Activated CD4-positive, CD25-positive, alpha-beta regulatory T cell (primary cell): ENCODE data around the gene CDK9.

Experiments used
- DNase-seq, 4 experiments: peaks; one replicate each; lab custom pipeline; 2025; lab: John Stamatoyannopoulos, UW

Gene CDK9

DNA sequence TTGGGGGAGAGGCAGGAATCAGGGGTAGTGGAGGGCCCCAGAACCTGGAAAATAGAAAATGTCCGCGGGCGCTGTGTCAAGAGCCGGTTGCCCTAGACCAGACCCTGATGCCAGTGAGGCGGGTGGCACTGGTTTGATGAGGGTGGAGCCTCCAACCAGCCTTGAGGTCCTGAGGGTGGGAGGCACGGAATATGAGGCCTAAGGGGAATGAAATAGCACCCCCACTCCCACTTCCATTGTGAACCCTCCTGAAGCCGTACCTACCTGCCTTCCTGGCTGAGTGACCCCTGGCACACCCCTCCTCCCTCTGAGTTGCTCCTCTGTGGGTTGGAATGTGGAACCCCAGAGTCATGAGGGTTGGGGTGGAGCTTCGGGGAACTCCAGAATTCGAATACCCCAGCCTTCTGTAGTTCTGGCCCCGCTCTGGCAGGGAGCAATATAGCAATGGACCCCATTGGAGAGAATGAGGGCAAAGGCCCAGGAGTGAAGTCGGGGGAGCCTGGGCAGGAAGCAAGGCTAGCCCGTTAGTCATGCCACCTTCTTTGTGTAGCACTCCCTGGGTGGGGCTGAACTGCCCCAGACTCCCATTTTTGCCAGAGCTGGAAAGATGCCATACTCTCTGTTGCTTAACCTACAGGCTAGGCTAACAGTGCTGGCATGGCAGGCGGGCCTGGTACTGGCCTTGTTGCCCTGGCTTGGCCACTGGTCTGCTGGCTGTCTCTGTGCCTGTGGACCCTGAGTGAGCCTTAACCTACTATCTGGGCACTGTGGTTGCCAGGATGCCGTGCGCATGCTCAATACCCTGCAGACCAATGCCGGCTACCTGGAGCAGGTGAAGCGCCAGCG lies 17.9 kb downstream of the CDK9 start:
- DNase-seq, result no peak

DNA sequence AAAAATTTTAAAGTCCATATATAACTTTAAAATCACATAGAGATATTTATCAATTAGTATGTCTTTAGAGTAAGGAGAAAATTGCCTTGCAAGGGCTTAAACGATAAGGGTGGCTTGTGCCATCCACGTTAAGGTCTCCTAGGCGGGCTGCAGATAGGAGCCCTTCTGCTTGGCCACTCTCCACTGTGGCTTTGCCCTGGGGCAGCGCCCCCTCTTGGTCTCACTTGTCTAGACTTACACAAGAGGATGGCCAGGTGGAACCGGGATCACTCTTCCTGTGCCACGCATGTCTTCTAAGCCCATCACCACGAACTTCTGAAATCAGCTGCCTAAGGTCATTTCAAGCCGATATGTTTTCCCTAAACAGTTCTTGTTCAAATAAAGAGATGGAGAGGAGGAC lies 19.8 kb downstream of the CDK9 start:
- DNase-seq, result no peak

DNA sequence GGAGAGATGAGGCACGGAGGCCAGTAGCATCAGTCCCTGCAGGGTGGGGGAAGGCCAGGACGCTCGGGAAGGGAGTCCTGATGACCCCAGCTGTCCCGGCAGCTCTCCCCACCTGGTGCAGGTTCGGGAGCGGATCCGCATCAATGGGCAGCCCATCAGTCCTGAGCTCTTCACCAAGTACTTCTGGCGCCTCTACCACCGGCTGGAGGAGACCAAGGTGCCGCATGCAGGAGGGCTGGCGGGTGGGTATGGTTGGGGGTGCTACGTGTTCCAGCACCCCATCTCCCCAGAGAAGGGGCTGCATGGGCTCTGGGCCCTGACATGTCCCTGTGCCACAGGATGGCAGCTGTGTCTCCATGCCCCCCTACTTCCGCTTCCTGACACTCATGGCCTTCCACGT lies 21.0 kb downstream of the CDK9 start:
- DNase-seq, result no peak

DNA sequence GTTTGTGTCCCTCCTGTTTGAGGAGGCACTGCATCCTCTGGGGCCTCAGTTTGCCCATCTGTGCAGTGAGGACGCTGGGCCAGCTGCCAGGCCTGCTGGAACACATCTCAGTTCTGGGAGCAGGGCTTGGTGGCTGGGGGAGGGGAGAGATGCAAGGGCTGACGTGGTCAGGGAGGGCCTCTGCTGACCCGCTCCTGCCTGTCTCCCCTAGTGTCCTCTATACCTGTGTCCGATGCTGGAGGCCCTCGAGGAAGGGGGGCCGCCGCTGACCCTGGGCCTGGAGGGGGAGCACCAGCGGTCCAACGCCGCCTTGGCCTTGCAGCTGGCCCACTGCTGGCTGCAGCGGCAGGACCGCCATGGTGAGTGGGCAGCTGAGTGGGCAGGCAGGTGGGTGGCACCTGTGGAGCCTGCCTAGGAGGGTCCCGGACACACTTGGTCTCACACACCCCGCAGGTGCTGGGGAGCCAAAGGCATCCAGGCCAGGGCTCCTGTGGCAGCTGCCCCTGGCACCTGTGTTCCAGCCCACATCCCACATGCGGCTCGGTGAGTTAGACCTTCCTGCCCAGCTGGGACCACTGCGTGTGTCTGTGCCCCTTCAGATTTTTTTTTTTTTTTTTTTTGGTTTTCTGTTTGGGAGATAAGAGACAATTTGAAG lies 22.6 kb downstream of the CDK9 start:
- no peak for DNase-seq

DNA sequence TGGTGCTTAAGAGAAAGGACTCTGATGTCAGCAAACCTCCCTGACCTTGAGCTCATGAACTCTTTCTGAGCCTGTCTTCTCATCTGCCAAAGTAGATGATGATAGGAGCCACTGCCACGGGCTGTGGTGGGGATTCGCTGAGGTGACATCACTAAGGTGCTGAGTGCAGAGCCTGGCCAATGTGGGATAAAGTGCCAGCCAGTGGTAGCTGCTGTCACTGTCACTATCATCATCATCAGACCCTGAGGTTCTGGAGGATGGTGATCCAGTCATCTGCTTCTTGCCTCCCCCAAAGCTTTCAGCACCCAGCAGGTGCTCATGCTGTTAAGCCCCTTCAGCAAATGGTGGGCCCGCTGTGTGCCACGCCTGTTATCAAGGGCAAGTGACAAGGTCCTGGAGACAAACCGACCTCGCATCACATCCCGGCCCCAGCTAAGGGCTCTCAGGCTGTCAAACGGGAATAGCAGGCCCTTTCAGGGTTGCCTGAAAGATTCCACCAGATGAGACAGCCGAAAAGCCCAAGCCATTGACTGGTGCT lies 23.2 kb downstream of the CDK9 start:
- no peak for DNase-seq

DNA sequence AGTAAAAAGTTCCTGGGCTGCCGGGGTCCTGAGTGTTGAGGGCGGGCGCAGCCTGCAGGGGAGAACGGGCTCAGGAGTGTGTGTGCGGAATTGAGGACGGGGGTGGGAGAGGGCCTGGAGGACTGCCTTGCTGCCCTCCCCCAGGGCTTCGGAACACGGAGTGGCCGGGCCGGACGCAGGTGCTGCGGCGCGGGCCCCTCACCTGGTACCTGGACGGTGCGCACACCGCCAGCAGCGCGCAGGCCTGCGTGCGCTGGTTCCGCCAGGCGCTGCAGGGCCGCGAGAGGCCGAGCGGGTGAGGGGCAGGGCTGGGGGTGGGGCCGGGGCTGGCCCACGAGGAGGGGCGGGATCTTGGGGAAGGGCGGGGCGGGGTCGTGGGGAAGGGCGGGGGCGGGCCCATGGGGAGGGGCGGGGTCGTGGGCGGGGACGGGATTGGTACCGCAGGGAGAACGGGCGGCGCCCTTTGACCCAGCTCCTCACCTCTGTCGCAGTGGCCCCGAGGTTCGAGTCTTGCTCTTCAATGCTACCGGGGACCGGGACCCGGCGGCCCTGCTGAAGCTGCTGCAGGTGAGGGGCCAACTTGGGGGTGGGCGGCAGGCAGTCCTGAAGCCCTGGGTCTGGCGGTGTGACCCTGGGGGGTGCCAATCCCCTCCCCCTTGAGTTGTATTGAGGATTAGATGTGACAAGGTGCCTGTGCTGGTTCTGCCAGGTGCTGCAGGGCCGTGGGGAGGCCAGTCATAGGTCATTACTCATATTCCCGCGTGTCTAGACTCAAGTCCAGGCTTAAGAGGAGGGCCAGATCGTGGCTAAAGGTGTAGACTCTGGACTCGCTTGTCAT lies 23.9 kb downstream of the CDK9 start:
- DNase-seq, result no peak

DNA sequence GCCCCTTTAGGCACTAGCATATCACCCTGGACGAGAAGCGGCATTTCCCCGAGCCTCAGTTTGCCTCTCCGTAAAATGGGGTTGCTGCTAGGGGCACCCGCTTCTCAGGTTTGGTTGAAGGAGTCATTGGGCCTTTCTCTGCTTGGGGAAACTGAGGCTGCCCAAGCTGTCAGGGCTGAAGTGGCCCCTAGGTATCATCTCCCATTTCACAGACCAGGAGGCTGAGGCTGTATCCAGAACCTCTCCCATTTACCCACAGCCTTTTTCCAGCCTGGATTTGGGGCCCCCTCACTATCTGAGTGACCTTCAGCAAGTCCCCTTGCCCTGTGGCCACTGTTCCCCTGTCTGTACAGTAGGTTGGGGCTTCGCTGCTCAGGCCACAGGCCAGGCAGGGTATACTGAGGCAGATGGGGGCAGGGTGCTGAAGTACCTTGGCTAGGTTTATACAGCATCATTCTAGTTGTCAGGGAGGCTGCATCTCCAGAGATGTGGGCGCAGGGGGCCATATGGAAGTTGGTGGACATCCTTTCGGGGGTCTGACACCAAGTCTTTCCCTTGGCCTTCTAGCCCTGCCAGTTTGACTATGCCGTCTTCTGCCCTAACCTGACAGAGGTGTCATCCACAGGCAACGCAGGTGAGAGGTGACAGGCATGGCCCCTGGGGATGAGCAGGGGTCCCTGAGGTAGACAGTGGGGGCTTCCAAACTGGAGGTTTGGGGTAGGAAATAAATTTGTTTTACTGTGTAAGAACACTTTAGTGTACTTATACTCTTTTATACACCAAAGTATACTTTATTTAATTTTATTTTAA lies 24.7 kb downstream of the CDK9 start:
- no peak for DNase-seq

DNA sequence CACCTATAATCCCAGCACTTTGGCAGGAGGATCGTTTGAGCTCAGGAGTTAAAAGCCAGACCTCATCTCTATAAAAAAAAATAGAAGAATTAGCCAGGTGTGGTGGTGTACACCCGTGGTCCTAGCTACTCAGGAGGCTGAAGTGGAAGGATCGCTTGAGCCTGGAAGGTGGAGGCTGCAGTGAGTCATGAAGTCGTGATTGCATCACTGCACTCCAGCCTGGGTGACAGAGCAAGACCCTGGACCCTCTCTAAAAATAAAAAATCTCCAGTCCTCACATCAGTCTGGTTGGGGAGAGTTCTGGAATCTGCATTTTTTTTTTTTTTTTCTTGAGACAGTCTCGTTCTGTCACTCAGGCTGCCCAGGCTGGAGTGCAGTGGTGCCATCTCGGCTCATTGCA lies 26.2 kb downstream of the CDK9 start:
- DNase-seq, result no peak

DNA sequence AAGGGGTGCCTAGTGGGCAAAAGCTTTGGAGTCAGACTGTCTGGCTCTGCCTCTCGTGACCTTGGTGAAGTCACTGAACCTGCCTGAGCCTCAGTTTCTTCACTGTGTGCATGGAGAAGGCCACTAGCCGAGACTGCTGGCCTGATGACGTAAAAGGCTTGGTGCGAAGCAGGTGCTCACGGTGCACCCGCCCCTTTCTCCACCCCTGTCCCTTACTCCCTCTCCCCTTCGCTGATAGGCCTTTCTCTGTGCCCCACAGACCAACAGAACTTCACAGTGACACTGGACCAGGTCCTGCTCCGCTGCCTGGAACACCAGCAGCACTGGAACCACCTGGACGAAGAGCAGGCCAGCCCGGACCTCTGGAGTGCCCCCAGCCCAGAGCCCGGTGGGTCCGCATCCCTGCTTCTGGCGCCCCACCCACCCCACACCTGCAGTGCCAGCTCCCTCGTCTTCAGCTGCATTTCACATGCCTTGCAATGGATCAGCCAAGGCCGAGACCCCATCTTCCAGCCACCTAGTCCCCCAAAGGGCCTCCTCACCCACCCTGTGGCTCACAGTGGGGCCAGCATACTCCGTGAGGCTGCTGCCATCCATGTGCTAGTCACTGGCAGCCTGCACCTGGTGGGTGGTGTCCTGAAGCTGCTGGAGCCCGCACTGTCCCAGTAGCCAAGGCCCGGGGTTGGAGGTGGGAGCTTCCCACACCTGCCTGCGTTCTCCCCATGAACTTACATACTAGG lies 27.3 kb downstream of the CDK9 start:
- no peak for DNase-seq

DNA sequence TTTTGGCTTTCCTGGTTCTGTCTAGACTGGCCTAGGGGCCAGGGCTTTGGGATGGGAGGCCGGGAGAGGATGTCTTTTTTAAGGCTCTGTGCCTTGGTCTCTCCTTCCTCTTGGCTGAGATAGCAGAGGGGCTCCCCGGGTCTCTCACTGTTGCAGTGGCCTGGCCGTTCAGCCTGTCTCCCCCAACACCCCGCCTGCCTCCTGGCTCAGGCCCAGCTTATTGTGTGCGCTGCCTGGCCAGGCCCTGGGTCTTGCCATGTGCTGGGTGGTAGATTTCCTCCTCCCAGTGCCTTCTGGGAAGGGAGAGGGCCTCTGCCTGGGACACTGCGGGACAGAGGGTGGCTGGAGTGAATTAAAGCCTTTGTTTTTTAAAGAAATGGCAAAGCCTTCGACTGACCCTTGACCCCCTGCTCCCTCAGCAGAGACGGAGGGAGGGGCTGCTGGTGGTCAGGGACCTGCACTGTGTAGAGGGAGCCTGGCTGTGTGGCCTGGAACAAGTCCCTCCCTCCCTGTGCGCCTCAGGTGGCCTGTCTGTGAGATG lies 27.9 kb downstream of the CDK9 start:
- no peak for DNase-seq

DNA sequence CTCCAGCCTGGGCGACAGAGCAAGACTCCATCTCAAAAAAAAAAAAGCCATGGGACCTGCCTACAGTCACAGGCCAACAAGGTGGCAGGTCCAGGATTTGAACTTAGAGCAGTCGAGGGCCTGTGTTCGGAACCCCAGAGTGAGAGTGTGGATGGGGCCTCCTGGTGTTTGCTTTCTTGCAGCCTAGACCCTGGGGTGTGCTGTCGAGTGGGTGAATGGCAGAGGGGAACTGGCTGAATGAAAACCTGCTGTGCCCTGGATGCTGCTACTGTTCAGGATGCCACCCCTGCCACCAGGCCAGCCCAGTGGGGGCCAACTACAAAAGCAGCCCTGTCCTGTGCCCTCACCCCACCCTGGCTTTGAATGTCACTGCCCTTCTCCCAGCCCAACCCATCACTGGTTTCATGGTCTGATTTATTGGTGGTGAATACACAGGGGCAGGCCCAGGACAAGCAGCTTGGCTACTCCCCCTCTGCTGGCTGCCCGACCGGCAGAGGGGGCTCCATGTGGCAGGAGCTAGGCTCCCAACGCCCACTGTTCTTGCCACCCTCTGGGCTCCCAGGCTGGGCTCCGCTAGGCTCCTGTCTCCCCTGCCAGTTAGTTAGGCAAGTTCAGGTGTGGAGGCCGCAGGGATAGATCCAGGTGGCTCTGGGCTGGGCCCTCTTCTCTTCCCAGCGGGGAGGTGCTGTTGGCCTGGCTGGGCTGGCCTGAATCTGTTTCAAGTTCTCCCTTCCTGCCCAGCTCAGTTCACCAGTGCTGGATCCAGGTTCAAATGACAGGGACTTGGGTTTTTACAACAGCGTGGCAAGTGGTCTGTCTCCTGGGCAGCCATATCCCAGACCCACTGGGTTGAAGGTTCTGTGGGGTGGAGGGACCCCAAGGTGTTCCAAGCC lies 29.0 kb downstream of the CDK9 start:
- DNase-seq, result no peak

DNA sequence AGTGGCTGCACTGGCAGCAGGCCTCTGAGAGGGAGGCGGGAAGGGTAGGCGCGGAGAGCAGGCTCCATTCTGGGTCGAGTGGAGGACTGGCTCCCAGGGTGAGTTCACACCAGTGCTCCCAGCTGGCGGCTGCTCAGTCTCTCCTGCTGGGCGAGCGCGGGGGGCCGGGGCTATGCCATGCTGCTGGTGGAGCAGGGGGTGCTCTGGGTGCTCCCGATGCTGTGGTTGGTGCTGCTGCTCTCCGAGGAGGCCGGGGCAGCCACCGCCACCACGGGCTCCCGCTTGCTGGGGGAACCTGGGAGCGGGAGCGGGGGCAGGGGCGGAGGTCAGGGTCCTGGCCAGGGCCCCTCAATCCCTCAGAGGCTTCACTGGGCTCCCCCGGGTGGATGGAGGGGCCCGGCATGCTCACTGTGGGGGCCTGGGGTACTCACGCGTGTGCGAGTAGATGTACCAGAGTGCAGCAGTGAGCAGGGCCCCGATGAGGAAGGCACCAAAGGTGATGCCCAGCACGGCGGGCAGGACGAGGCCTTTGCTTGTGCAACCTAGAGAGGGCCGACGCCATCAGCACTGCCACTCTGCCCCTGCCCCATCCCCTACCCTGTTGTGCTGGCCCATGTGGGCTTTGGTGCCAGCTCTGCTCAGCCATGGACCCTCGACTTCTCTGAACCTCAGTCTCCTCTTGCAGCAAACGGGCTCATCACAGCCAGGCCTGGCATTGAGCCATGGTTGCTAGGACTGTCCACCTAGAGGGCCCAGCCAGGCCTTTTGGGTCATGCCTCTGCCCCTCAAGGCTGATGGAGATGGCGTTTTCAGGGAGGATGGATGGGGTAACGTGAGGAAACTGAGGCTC lies 29.9 kb downstream of the CDK9 start:
- no peak for DNase-seq

DNA sequence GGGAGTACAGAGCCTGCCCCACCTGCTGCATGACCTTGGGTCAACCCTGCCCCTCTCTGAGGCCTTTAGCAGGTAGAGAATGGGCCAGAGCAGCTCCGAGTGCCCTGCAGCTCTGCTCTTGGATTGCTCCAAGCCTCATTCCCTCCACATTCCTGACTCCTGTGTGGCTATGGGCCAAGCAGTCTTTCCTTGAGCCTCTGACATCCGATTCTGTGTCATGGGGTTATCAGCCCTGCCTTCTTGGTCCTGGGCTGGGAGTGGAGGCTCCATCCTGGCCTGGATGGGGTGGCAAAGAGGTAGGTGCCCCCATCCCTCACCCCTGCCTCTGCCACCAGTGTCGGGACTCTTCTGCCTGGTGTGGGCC lies 30.5 kb downstream of the CDK9 start:
- DNase-seq, result no peak

DNA sequence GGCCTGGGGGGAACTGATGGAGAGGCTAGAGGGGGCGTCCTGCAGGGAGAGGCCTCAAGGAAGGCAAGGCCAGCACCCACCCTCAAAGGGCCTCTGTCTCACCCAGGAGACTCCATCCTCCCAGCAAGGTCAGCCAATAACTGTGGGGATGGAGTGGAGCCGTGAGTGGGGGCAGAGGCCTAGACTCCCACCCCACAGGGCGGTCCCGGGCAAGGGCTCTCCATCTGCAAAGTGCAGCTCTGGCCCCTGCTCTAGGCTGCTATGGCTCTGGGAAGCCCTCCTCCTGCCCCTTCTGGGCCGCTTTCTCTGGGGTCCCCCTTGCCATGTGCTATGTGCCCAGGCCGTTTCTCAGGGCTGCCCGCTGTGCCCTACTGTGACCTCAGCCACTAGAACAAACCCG lies 30.9 kb downstream of the CDK9 start:
- no peak for DNase-seq

DNA sequence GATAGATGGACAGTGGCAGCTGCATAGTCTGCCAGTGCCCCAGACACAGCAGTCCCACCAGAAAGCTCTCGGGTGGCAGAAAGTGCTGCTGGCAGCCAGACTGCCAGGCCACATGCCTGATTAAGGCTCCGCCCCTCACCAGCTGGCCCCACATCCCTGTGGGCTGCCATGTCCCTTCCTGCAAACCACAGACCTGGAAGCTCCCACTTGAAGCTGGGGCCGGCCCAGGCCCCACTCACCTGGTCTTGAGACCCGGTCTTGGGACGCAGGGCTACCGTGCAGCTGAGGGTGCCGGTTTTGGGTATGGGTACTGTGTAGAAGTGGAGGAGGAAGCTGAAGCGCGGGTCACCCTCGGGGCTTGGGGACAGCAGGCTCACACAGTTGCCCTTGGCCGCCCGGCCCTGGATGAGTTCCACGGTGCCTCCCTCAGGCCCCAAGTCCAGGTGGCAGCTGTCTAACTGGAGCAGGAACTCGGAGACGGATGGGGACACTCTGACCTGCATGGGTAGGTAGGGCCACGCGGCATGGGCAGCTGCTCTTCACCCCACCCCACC lies 32.1 kb downstream of the CDK9 start:
- no peak for DNase-seq

DNA sequence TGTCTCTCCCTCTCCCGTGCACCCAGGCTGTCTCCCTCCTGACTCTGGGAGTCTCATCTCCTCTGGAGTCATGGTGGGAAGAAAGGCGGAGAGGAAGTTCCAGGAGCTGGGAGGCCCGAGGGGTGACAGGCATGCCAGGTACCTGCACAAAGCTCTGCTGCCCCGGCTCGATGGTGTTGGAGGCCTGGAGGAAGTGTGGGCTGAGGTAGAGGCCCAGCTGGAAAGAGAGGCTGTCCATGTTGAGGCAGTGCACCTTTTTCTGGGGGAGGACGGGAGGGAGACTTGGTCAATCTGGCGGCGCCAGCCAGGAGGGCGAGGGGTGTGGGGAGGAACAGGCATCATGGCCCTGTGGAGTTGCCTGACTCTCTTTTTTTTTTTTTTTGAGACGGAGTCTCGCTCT lies 32.7 kb downstream of the CDK9 start:
- DNase-seq, result no peak

DNA sequence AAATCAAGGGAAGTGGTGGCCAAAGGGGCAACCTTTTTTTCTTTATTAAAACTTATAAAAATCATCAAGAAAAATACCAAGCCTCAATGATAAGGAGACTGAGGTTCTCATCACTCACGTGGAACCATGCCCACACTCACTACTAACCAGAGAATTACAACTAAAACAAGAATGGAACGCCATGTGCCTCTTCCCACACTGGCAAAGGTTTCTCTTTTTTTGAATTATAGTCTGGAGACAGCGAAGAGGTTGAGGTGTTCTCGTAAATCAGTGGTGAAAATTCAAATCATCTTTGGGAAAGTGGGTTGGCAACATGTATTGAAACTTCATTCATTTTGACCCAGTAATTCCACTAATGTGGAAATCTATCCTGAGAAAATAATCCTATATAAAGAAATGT lies 36.3 kb downstream of the CDK9 start:
- no peak for DNase-seq

DNA sequence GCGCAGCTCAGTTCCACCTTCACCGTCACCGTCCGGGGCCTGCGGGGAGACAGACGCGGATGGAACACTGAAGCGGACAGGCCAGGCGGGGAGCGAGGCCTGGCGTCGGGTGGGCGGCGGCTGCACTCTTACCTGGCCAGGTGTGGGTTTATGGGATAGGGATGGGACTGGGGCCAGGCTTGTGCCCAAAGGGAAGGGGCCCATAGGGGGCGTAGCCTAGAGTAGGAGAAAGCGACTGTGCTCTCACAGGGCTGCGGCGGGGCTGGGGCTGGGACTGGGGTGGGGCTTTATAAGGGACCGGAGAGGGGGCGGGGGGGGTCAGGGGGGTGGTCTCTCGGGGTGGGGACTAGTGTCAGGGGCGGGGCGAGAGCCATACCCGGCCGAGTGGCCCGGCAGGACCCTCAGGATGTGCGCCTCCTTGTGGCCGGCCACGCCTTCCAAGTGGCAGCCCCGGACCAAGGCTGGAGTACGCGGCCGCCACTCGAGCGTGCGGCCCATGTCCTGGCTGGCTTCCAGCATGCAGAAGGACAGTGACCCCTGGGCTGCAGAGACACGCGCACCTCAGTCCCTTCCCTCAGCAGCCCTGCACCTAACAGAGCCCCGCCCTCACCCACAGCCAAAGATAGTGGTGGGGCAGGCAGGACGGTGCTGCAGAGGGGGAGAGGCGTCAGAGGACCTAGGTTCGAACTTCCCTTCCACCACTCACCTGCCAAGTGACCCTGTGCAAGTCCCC lies 39.7 kb downstream of the CDK9 start:
- no peak for DNase-seq
